ENCODE results near the gene PAX2.

Gene PAX2

GRCh38 chr10:100773646-100774045, 28.3 kb downstream of the PAX2 start:
- H3K27me3 ChIP-seq (replicated peaks; ENCODE audit: control insufficient read depth, insufficient read depth, low read length): peaks cover 59% of the 10 kb centered on the region
- H3K9me3 ChIP-seq (ENCODE audit: control insufficient read depth, low read length): no peaks in the 10 kb centered on the region
- no peak overlapping the region for H3K9ac ChIP-seq (ENCODE audit: low read length)
- no peak for DNase-seq (ENCODE audit: low read depth)
- H3K4me3 ChIP-seq (ENCODE audit: low read length): no peak overlapping the region
- peaks cover 9% of the 10 kb centered on the region for H3K4me1 ChIP-seq (ENCODE audit: control insufficient read depth, insufficient read depth, low read length)
- H3K36me3 ChIP-seq (ENCODE audit: control insufficient read depth, insufficient read depth, low read length, severe bottlenecking): no peaks in the 10 kb centered on the region

- no peak overlapping the region for H3K9ac ChIP-seq (ENCODE audit: low read length)
- H3K9me3 ChIP-seq (ENCODE audit: control insufficient read depth, low read length): peaks cover 5% of the 10 kb centered on the region
- H3K4me1 ChIP-seq (ENCODE audit: control insufficient read depth, insufficient read depth, low read length): peaks cover 9% of the 10 kb centered on the region
- H3K27me3 ChIP-seq (replicated peaks; ENCODE audit: control insufficient read depth, insufficient read depth, low read length): peaks cover 62% of the 10 kb centered on the region
- no peaks in the 10 kb centered on the region for H3K36me3 ChIP-seq (ENCODE audit: control insufficient read depth, insufficient read depth, low read length, severe bottlenecking)
- DNase-seq (ENCODE audit: low read depth): no peak
- no peak overlapping the region for H3K4me3 ChIP-seq (ENCODE audit: low read length)
These were observed 28.8 kb downstream of the PAX2 start for GRCh38 chr10:100774223-100774622.

DNA sequence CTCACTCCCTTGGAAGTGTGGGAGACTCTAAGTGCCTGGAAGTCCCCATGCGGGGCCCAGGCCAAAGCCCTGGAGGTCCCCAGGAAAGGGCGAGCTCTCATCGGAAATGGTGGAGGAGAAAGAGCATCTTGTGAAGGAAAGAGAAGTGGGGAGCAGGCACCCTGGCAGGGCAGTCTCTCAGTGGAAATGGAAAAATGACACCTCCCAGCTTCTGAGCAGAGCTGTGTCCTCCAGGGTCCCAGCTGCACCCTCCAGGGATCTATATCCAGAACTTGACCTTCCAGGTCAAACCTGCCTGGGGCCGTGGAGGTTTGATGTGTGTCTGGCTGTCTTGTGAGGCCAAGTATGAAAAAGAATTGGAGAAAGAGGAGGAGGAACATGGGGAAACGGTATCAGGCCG, 29.5 kb downstream of the PAX2 start:
- Histone ChIP-seq H3K9me3 (ENCODE audit: control insufficient read depth, low read length) (peaks cover 11% of the 10 kb centered on the region), H3K9ac (ENCODE audit: low read length) (no peak overlapping the region)

GRCh38 chr10:100775386-100775785, 30.0 kb downstream of the PAX2 start:
- H3K4me1 ChIP-seq (ENCODE audit: control insufficient read depth, insufficient read depth, low read length): peaks cover 9% of the 10 kb centered on the region
- H3K9me3 ChIP-seq (ENCODE audit: control insufficient read depth, low read length): peaks cover 15% of the 10 kb centered on the region
- DNase-seq (ENCODE audit: low read depth): no peak
- H3K36me3 ChIP-seq (ENCODE audit: control insufficient read depth, insufficient read depth, low read length, severe bottlenecking): no peaks in the 10 kb centered on the region
- H3K4me3 ChIP-seq (ENCODE audit: low read length): no peak overlapping the region
- H3K27me3 ChIP-seq (replicated peaks; ENCODE audit: control insufficient read depth, insufficient read depth, low read length): peaks cover 69% of the 10 kb centered on the region
- H3K9ac ChIP-seq (ENCODE audit: low read length): no peak overlapping the region

More for the DNA sequence above, 29.5 kb downstream of the PAX2 start:
- Histone ChIP-seq H3K4me1 (ENCODE audit: control insufficient read depth, insufficient read depth, low read length) (peaks cover 9% of the 10 kb centered on the region), H3K27me3 (replicated peaks; ENCODE audit: control insufficient read depth, insufficient read depth, low read length) (peaks cover 69% of the 10 kb centered on the region), H3K36me3 (ENCODE audit: control insufficient read depth, insufficient read depth, low read length, severe bottlenecking) (no peaks in the 10 kb centered on the region), H3K4me3 (ENCODE audit: low read length) (no peak overlapping the region)
- DNase-seq (ENCODE audit: low read depth): no peak

DNA sequence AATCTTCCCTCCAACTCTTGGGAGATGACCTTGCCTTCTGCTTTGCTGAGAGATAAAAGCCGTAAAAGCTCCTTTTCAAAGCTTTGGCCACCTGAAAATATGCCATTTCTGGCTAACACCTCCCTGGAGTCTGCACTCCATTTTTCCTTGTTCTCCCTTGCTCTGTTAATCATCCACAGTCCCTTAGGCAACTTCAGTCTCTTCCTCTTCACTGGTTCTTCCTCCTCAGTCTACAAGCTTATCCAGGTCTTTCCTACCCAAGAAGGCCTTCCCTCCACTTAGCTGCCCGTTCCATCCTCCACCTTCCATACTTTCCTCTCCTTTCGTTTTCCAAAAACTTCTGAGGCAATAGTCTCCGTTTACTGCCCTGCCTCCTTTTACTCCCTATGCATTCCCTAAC, 30.5 kb downstream of the PAX2 start:
- no peak for DNase-seq (ENCODE audit: low read depth)
- Histone ChIP-seq H3K4me3 (ENCODE audit: low read length) (no peak overlapping the region), H3K36me3 (ENCODE audit: control insufficient read depth, insufficient read depth, low read length, severe bottlenecking) (no peaks in the 10 kb centered on the region), H3K9ac (ENCODE audit: low read length) (no peak overlapping the region), H3K4me1 (ENCODE audit: control insufficient read depth, insufficient read depth, low read length) (peaks cover 9% of the 10 kb centered on the region), H3K9me3 (ENCODE audit: control insufficient read depth, low read length) (peaks cover 15% of the 10 kb centered on the region), H3K27me3 (replicated peaks; ENCODE audit: control insufficient read depth, insufficient read depth, low read length) (peaks cover 69% of the 10 kb centered on the region)

GRCh38 chr10:100776671-100777070, 31.3 kb downstream of the PAX2 start:
- Histone ChIP-seq H3K27me3 (replicated peaks; ENCODE audit: control insufficient read depth, insufficient read depth, low read length) (peaks cover 67% of the 10 kb centered on the region), H3K4me3 (ENCODE audit: low read length) (no peak overlapping the region), H3K36me3 (ENCODE audit: control insufficient read depth, insufficient read depth, low read length, severe bottlenecking) (no peaks in the 10 kb centered on the region), H3K9me3 (ENCODE audit: control insufficient read depth, low read length) (peaks cover 15% of the 10 kb centered on the region), H3K9ac (ENCODE audit: low read length) (no peak overlapping the region), H3K4me1 (ENCODE audit: control insufficient read depth, insufficient read depth, low read length) (peaks cover 9% of the 10 kb centered on the region)
- DNase-seq (ENCODE audit: low read depth): no peak

GRCh38 chr10:100779329-100779728, 33.9 kb downstream of the PAX2 start:
- no peaks in the 10 kb centered on the region for H3K36me3 ChIP-seq (ENCODE audit: control insufficient read depth, insufficient read depth, low read length, severe bottlenecking)
- H3K4me1 ChIP-seq (ENCODE audit: control insufficient read depth, insufficient read depth, low read length): peaks cover 5% of the 10 kb centered on the region
- H3K4me3 ChIP-seq (ENCODE audit: low read length): no peak overlapping the region
- peaks cover 15% of the 10 kb centered on the region for H3K9me3 ChIP-seq (ENCODE audit: control insufficient read depth, low read length)
- H3K27me3 ChIP-seq (replicated peaks; ENCODE audit: control insufficient read depth, insufficient read depth, low read length): peaks cover 65% of the 10 kb centered on the region
- no peak for DNase-seq (ENCODE audit: low read depth)
- no peak overlapping the region for H3K9ac ChIP-seq (ENCODE audit: low read length)

DNA sequence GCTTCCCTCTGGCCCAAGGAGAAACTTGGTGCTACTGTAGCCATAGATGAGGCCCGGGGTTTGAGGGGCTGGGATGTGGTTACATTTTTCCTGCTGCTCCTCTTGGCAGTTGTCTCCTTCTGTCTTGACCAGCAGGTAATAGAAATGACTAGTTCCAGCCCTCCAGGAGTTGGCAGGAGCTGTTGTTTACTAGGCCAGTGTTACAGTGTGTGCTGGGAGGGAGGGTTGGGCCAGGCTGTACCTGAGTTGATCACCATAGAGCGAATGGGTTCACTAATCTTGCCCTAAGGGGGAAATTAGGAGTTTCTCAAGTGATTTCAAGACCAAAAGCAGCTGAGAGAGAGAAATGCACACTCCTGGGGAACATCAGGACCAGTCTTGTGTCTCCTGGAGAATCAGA, 34.9 kb downstream of the PAX2 start:
- H3K9me3 ChIP-seq (ENCODE audit: control insufficient read depth, low read length): peaks cover 15% of the 10 kb centered on the region
- H3K36me3 ChIP-seq (ENCODE audit: control insufficient read depth, insufficient read depth, low read length, severe bottlenecking): no peaks in the 10 kb centered on the region
- peaks cover 69% of the 10 kb centered on the region for H3K27me3 ChIP-seq (replicated peaks; ENCODE audit: control insufficient read depth, insufficient read depth, low read length)
- no peak overlapping the region for H3K9ac ChIP-seq (ENCODE audit: low read length)
- DNase-seq (ENCODE audit: low read depth): no peak
- H3K4me1 ChIP-seq (ENCODE audit: control insufficient read depth, insufficient read depth, low read length): no peaks in the 10 kb centered on the region
- H3K4me3 ChIP-seq (ENCODE audit: low read length): no peak overlapping the region

GRCh38 chr10:100781145-100781665, 35.8 kb downstream of the PAX2 start:
- no peaks in the 10 kb centered on the region for H3K4me1 ChIP-seq (ENCODE audit: control insufficient read depth, insufficient read depth, low read length)
- H3K36me3 ChIP-seq (ENCODE audit: control insufficient read depth, insufficient read depth, low read length, severe bottlenecking): no peaks in the 10 kb centered on the region
- peaks cover 75% of the 10 kb centered on the region for H3K27me3 ChIP-seq (replicated peaks; ENCODE audit: control insufficient read depth, insufficient read depth, low read length)
- no peak for DNase-seq (ENCODE audit: low read depth)
- H3K4me3 ChIP-seq (ENCODE audit: low read length): no peak overlapping the region
- peaks cover 15% of the 10 kb centered on the region for H3K9me3 ChIP-seq (ENCODE audit: control insufficient read depth, low read length)
- H3K9ac ChIP-seq (ENCODE audit: low read length): no peak overlapping the region

DNA sequence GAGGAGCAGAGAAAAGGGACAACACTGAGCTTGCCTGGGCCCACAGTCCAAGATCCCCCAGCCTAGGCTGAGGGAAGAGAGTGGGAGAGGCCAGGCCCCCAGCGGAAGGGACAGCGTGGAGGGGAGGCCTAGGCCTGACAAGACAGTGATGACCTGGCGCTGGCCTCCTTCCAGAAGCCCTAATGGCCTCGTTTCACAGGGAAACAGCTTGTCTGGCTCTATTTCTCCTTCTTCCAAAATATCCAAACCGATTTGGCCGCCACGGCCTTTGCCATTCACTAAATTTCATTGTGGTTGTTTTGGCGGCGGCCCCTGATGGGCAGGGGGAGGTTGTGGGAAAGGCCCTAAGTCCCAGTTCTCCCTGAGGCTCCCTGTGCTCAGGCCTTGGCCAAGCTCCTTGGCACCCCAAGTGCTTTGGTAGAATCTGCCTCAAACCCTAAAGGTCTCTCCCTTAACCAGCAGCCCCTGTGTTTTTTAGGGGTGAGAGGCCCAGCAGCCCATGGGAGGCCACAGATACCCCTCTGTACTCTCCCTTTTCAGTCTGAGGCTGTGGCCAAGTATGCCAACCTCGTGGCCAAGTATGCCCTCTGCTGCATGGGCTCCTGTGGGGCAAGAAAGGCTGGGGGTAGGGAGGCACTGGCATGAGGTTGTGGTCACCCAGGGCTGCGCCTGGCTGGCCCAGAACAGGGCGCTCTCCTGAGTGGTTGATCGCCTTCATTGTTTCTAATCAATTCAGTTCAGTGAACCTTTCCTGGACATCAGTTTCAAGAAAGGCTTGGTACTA, 37.3 kb downstream of the PAX2 start:
- peaks cover 78% of the 10 kb centered on the region for H3K27me3 ChIP-seq (replicated peaks; ENCODE audit: control insufficient read depth, insufficient read depth, low read length)
- H3K4me1 ChIP-seq (ENCODE audit: control insufficient read depth, insufficient read depth, low read length): no peaks in the 10 kb centered on the region
- no peak overlapping the region for H3K9ac ChIP-seq (ENCODE audit: low read length)
- H3K9me3 ChIP-seq (ENCODE audit: control insufficient read depth, low read length): peaks cover 15% of the 10 kb centered on the region
- no peak for DNase-seq (ENCODE audit: low read depth)
- H3K36me3 ChIP-seq (ENCODE audit: control insufficient read depth, insufficient read depth, low read length, severe bottlenecking): no peaks in the 10 kb centered on the region
- no peak overlapping the region for H3K4me3 ChIP-seq (ENCODE audit: low read length)

GRCh38 chr10:100784126-100784525, 38.7 kb downstream of the PAX2 start:
- peaks cover 11% of the 10 kb centered on the region for H3K9me3 ChIP-seq (ENCODE audit: control insufficient read depth, low read length)
- DNase-seq (ENCODE audit: low read depth): no peak
- H3K4me3 ChIP-seq (ENCODE audit: low read length): no peak overlapping the region
- no peaks in the 10 kb centered on the region for H3K4me1 ChIP-seq (ENCODE audit: control insufficient read depth, insufficient read depth, low read length)
- no peak overlapping the region for H3K9ac ChIP-seq (ENCODE audit: low read length)
- H3K27me3 ChIP-seq (replicated peaks; ENCODE audit: control insufficient read depth, insufficient read depth, low read length): peaks cover 78% of the 10 kb centered on the region
- no peaks in the 10 kb centered on the region for H3K36me3 ChIP-seq (ENCODE audit: control insufficient read depth, insufficient read depth, low read length, severe bottlenecking)

All from adipocyte (in vitro differentiated cells).